ENCODE measurements around the gene CCL18.

GRCh38 chr17:36055921-36056520 is 8.1 kb upstream of the CCL18 start:
- TF ChIP-seq CTCF (IDR thresholded peaks at IDR 0.05) (no peak), POLR2AphosphoS5 (IDR thresholded peaks at IDR 0.05; ENCODE audit: low read depth, low read length) (no peak), SIN3A (IDR thresholded peaks at IDR 0.05; ENCODE audit: borderline replicate concordance, insufficient read depth, low read depth, low read length) (no peak)
